K562 (cell line): Measurements from ENCODE around the gene IL10. TPM values are rescaled to one million over a fixed set of nuclear protein-coding genes. Genes with fewer than 3 reads are reported as not detected.

Experiments used
- BHLHE40 ChIP-seq: IDR thresholded peaks from 2 replicates; pipeline ENCODE4 v1.6.1; 2011; ENCODE audit warnings: low read length, improper control_type of control experiment
- CEBPG ChIP-seq, 3 experiments: fragments of 200-800 bp in 1 of 3; sonication (Bioruptor generic) in 1 of 3; sonication (generic) in 1 of 3; formaldehyde crosslinking in 1 of 3; IDR thresholded peaks in 2 of 3; conservative IDR thresholded peaks in 1 of 3; 2 replicates each; pipeline versions ENCODE4 v1.6.1 to v1.8.0; 2016 to 2022; ENCODE audit warnings: missing compliant biosample characterization in 2 of 3, missing genetic modification characterization in 2 of 3, mild to moderate bottlenecking in 1 of 3, missing genetic modification reagents in 1 of 3
- DIDO1 ChIP-seq: fragments of 450-650 bp; IDR thresholded peaks from 2 replicates; pipeline ENCODE4 v1.6.1; 2016; ENCODE audit warnings: low read depth, missing biosample characterization, missing genetic modification characterization
- FOXM1 ChIP-seq, 2 experiments: fragments of 450-650 bp in 1 of 2; sonication (generic) in 1 of 2; formaldehyde crosslinking in 1 of 2; IDR thresholded peaks; 2 replicates each; pipeline versions ENCODE4 v1.6.1 to v1.9.0; 2017 to 2022; ENCODE audit warnings: low read depth in 2 of 2, mild to moderate bottlenecking in 2 of 2, missing genetic modification reagents in 1 of 2, moderate library complexity in 1 of 2
- MCM5 ChIP-seq: fragments of 450-650 bp; IDR thresholded peaks from 2 replicates; pipeline ENCODE4 v1.6.1; 2016; ENCODE audit warnings: low read depth
- MGA ChIP-seq: fragments of 450-650 bp; IDR thresholded peaks from 2 replicates; pipeline ENCODE4 v1.6.1; 2016; ENCODE audit warnings: mild to moderate bottlenecking, moderate library complexity
- MXI1 ChIP-seq: IDR thresholded peaks from 2 replicates; pipeline ENCODE4 v1.6.1; 2011; ENCODE audit warnings: low read depth, mild to moderate bottlenecking, improper control_type of control experiment, low read length
- POLR2A ChIP-seq: fragments of 450-650 bp; conservative IDR thresholded peaks from 2 replicates; pipeline ENCODE4 v1.6.1; 2016
- RBM17 ChIP-seq: fragments of 200-400 bp; formaldehyde crosslinking; IDR thresholded peaks from 2 replicates; pipeline ENCODE4 v1.6.1; 2017; ENCODE audit warnings: low read depth, mild to moderate bottlenecking, low read length, borderline replicate concordance
- RHOXF2B ChIP-seq: fragments of 250-450 bp; sonication (Bioruptor Pico); conservative IDR thresholded peaks from 2 replicates; pipeline ENCODE4 v1.5.1; 2021
- SMARCA4 ChIP-seq: fragments of 450-650 bp; IDR thresholded peaks from 2 replicates; pipeline ENCODE4 v1.6.1; 2016
- TCFL5 ChIP-seq: fragments of 250-450 bp; sonication (Bioruptor Pico); conservative IDR thresholded peaks from 2 replicates; pipeline ENCODE4 v1.6.1; 2021; ENCODE audit warnings: mild to moderate bottlenecking, moderate library complexity, matching md5 sums
- TFAM ChIP-seq: fragments of 250-450 bp; sonication (Bioruptor Pico); conservative IDR thresholded peaks from 2 replicates; pipeline ENCODE4 v1.5.0; 2021; ENCODE audit warnings: mild to moderate bottlenecking, moderate library complexity
- ZNF165 ChIP-seq: fragments of 250-450 bp; sonication (Bioruptor Pico); IDR thresholded peaks from 2 replicates; pipeline ENCODE4 v1.4.0; 2020; ENCODE audit warnings: borderline replicate concordance
- polyA plus RNA-seq, 8 experiments: library from polyadenylated mRNA; depleted of rRNA in 4 of 8; stranded (reverse) in 5 of 8; unstranded in 3 of 8; fragments of >200 nt; fragmentation: Nextera tagmentation in 2 of 8; fragmentation: Illumina TruSeq in 1 of 8; extraction: Ambion mirVana in 2 of 8; extraction: Trizol in 1 of 8; gene quantifications; 2 replicates each; pipeline versions ENCODE4 v1.2.1 to v1.2.3, GENCODE V29; 2011 to 2014; ENCODE audit warnings: inconsistent platforms in 1 of 8, missing spikeins in 1 of 8
- total RNA-seq, 7 experiments: library from RNA; depleted of rRNA in 6 of 7; stranded (reverse); fragments of >200 nt in 6 of 7; fragmentation: Illumina TruSeq in 2 of 7; extraction: Trizol in 2 of 7; gene quantifications; 2 replicates each; pipeline versions ENCODE4 v1.2.1 to v1.2.3, GENCODE V29; 2011 to 2021; ENCODE audit warnings: low replicate concordance in 1 of 7
- TF ChIP-seq, protein P1 (sequence below): fragments of 450-650 bp; IDR thresholded peaks from 2 replicates; pipeline ENCODE4 v1.6.1; 2014; ENCODE audit warnings: low read depth, mild to moderate bottlenecking, moderate library complexity, borderline replicate concordance

IL10 gene
- total and polyA plus RNA-seq, 9 of the 15 experiments (the other 6 are each of a cell fraction or from before 2014, with no cell fraction given) = 0.29 TPM; not detected in 8

- peak; percentile 16; the same call in 1 of the 2 replicates for TF ChIP-seq MGA
- TF ChIP-seq DIDO1 (tag) = no peak
- TF ChIP-seq RBM17 = no peak
- TF ChIP-seq ZNF165 (CRISPR knock-in tag) = no peak
- TF ChIP-seq CEBPG (CRISPR knock-in tag; IDR thresholded peaks at IDR 0.05) = no peak
- TF ChIP-seq CEBPG (tag; conservative IDR thresholded peaks at IDR 0.05 in 1 of 2, IDR thresholded peaks at IDR 0.05 in 1 of 2) = no peak
- TF ChIP-seq MCM5 = no peak
- TF ChIP-seq, protein P1, sequence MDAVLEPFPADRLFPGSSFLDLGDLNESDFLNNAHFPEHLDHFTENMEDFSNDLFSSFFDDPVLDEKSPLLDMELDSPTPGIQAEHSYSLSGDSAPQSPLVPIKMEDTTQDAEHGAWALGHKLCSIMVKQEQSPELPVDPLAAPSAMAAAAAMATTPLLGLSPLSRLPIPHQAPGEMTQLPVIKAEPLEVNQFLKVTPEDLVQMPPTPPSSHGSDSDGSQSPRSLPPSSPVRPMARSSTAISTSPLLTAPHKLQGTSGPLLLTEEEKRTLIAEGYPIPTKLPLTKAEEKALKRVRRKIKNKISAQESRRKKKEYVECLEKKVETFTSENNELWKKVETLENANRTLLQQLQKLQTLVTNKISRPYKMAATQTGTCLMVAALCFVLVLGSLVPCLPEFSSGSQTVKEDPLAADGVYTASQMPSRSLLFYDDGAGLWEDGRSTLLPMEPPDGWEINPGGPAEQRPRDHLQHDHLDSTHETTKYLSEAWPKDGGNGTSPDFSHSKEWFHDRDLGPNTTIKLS = peak; percentile 35; the same call in 1 of the 2 replicates
- TF ChIP-seq MXI1 = no peak
- TF ChIP-seq POLR2A = no peak
- TF ChIP-seq BHLHE40 = peak; percentile 27; the same call in 1 of the 2 replicates
- TF ChIP-seq FOXM1 (IDR thresholded peaks at IDR 0.05; ENCODE audit: low read depth) = peak; percentile 69
- no peak for TF ChIP-seq FOXM1 (CRISPR knock-in tag; IDR thresholded peaks at IDR 0.05; ENCODE audit: low read depth)
- TF ChIP-seq TCFL5 (CRISPR knock-in tag) = no peak
- peak; percentile 87 for TF ChIP-seq SMARCA4
- no peak for TF ChIP-seq RHOXF2B (CRISPR knock-in tag)
- no peak for TF ChIP-seq TFAM (CRISPR knock-in tag)
These were observed 44.3 kb upstream of the IL10 start (continued) for GRCh38 chr1:206816390-206817287.
